Lung (tissue), 12 donors: ENCODE data around the gene ASPM. TPM values are rescaled to one million over a fixed set of nuclear protein-coding genes. Genes with fewer than 3 reads are reported as not detected.

ENCODE experiments used
- ATAC-seq: fragments of 200-7000 bp; cut with Tn5 transposase; one replicate; pipeline ENCODE4 v1.9.1; 2020; ENCODE audit warnings: moderate number of reproducible peaks; ENCODE audit not compliant: insufficient read depth, low FRiP score
- DNase-seq, 3 donors: peaks; one replicate each; pipeline ENCODE4 v3.0.0-alpha.2; 2013 to 2017
- H3K27ac ChIP-seq, 2 donors: one replicate each; pipeline ENCODE4 v1.5.1; 2013; ENCODE audit warnings: mild to moderate bottlenecking in 2 of 2, moderate library complexity in 2 of 2, control low read depth in 1 of 2, inconsistent platforms in 1 of 2, low read depth in 1 of 2, low read length in 1 of 2
- H3K27me3 ChIP-seq, 3 donors: one replicate each; pipeline ENCODE4 v1.5.1; 2013; ENCODE audit warnings: low read length in 2 of 3; ENCODE audit not compliant: control insufficient read depth in 3 of 3, insufficient read depth in 3 of 3
- H3K36me3 ChIP-seq, 4 donors: one replicate each; pipeline ENCODE4 v1.5.1; 2013; ENCODE audit warnings: low read length in 4 of 4, mild to moderate bottlenecking in 1 of 4, moderate library complexity in 1 of 4; ENCODE audit not compliant: control insufficient read depth in 4 of 4, insufficient read depth in 4 of 4
- H3K4me1 ChIP-seq, 5 donors: one replicate each; pipeline ENCODE4 v1.5.1; 2013; ENCODE audit warnings: low read length in 5 of 5, mild to moderate bottlenecking in 2 of 5, moderate library complexity in 1 of 5; ENCODE audit not compliant: control insufficient read depth in 5 of 5, insufficient read depth in 5 of 5
- H3K4me3 ChIP-seq: one replicate; pipeline ENCODE4 v1.5.1; 2013; ENCODE audit warnings: mild to moderate bottlenecking, control low read depth, moderate library complexity
- H3K9ac ChIP-seq, 2 donors: one replicate each; pipeline ENCODE4 v1.5.1; 2013; ENCODE audit warnings: low read length in 2 of 2, control low read depth in 1 of 2; ENCODE audit not compliant: insufficient read depth in 1 of 2
- H3K9me3 ChIP-seq, 4 donors: one replicate each; pipeline ENCODE4 v1.5.1; 2013; ENCODE audit warnings: low read length in 3 of 4, mild to moderate bottlenecking in 1 of 4, moderate library complexity in 1 of 4; ENCODE audit not compliant: control insufficient read depth in 4 of 4, insufficient read depth in 3 of 4
- CTCF ChIP-seq: IDR thresholded peaks from 2 replicates; pipeline ENCODE4 v1.5.1; 2012; ENCODE audit warnings: mild to moderate bottlenecking; ENCODE audit errors: control extremely low read depth, extremely low read depth
- WGBS, 2 donors: extraction: QIAGEN DNeasy Blood & Tissue Kit; methylation state at CpG; one replicate each; pipeline ENCODE4 v1.1.7; 2013; 5-methylcytosine and 5-hydroxymethylcytosine counted together
- polyA plus RNA-seq, 2 donors: library from polyadenylated mRNA; stranded (reverse); fragments of 200-250 nt; gene quantifications; one replicate each; pipeline ENCODE4 v1.2.1, GENCODE V29; 2013
- total RNA-seq, 2 donors: library from RNA; depleted of rRNA in 1 of 2; stranded (reverse); fragments of >200 nt in 1 of 2; gene quantifications; one replicate each; pipeline ENCODE4 v1.2.1, GENCODE V29; 2014 to 2021
- donor health status: control.
- donor health status: control.
- donor health status: Bipolar disorder and iron deficiency.
- donor health status: healthy.
- donor health status: DM: yes; HTN: yes; CAD: no.

The ASPM gene
- total and polyA plus RNA-seq, 4 donors: 0.47 to 7.3 (median 0.55) TPM

GRCh38 chr1:197159461-197159860 lies 13.0 kb upstream of the ASPM start:
- no peak overlapping the region for H3K4me3 ChIP-seq
- no peaks in the 10 kb centered on the region for H3K27me3 ChIP-seq
- no peak for TF ChIP-seq CTCF
- DNase-seq: no peak
- no peaks in the 10 kb centered on the region for H3K4me1 ChIP-seq
- no peak for ATAC-seq
- no peaks in the 10 kb centered on the region for H3K9me3 ChIP-seq
- H3K36me3 ChIP-seq: peaks cover 3 to 14% (median 12%) of the 10 kb centered on the region in 4 donors
- no peak overlapping the region for H3K9ac ChIP-seq
- no peak overlapping the region for H3K27ac ChIP-seq
- WGBS, 2 donors: 96% methylated on average over 7 of the region's 7 CpGs

GRCh38 chr1:197156692-197157091 lies 10.2 kb upstream of the ASPM start:
- Histone ChIP-seq H3K9ac (no peak overlapping the region), H3K27me3 (no peaks in the 10 kb centered on the region), H3K9me3 (no peaks in the 10 kb centered on the region), H3K4me1 (no peaks in the 10 kb centered on the region), H3K36me3 (peaks cover 3 to 12% (median 7%) of the 10 kb centered on the region in 4 donors), H3K27ac (no peak overlapping the region), H3K4me3 (no peak overlapping the region)
- DNase-seq: no peak
- no peak for TF ChIP-seq CTCF
- WGBS, 2 donors: 94 to 97% methylated on average over 1 of the region's 1 CpG
- ATAC-seq: no peak

GRCh38 chr1:197152662-197153061 lies 6.2 kb upstream of the ASPM start:
- H3K27ac ChIP-seq: no peak overlapping the region
- no peaks in the 10 kb centered on the region for H3K4me1 ChIP-seq
- H3K27me3 ChIP-seq: no peaks in the 10 kb centered on the region
- H3K9me3 ChIP-seq: no peaks in the 10 kb centered on the region
- 89% methylated on average over 4 of the region's 4 CpGs for WGBS, 2 donors
- H3K9ac ChIP-seq: no peak overlapping the region
- no peak for DNase-seq
- H3K4me3 ChIP-seq: no peak overlapping the region
- no peak for ATAC-seq
- TF ChIP-seq CTCF: no peak
- no peaks in the 10 kb centered on the region for H3K36me3 ChIP-seq

- H3K4me1 ChIP-seq: no peaks in the 10 kb centered on the region
- H3K27me3 ChIP-seq: no peaks in the 10 kb centered on the region
- no peaks in the 10 kb centered on the region for H3K36me3 ChIP-seq
- TF ChIP-seq CTCF: no peak
- H3K9ac ChIP-seq: no peak overlapping the region
- ATAC-seq (no peak), DNase-seq (no peak)
- whole genome bisulfite sequencing, 2 donors: 96 to 98% methylated on average over 1 of the region's 1 CpG
- no peak overlapping the region for H3K4me3 ChIP-seq
- H3K27ac ChIP-seq: no peak overlapping the region
- no peaks in the 10 kb centered on the region for H3K9me3 ChIP-seq
Measured at GRCh38 chr1:197151185-197151584, 4.7 kb upstream of the ASPM start.
